Stimulated activated naive CD8-positive, alpha-beta T cell treated with anti-CD3 and anti-CD28 coated beads, Interleukin-15, Interleukin-2, amounts not matched to agents 100 ng/mL and 50 ng/mL, for 24 hours (primary cell): ENCODE results near the gene USH2A.

Experiments used
- H3K27ac Mint-ChIP-seq: one replicate; pipeline ENCODE4 v1.8.0; 2021; ENCODE audit warnings: mild to moderate bottlenecking, mixed read lengths
- H3K27me3 Mint-ChIP-seq: one replicate; pipeline ENCODE4 v1.8.0; 2021; ENCODE audit warnings: mixed read lengths
- H3K36me3 Mint-ChIP-seq: one replicate; pipeline ENCODE4 v1.8.0; 2021; ENCODE audit warnings: low read depth, mixed read lengths
- H3K4me1 Mint-ChIP-seq: one replicate; pipeline ENCODE4 v1.8.0; 2021; ENCODE audit warnings: low read depth, mixed read lengths
- H3K4me3 Mint-ChIP-seq: one replicate; pipeline ENCODE4 v1.8.0; 2021; ENCODE audit warnings: mild to moderate bottlenecking, mixed read lengths
- H3K9me3 Mint-ChIP-seq: one replicate; pipeline ENCODE4 v1.8.0; 2021; ENCODE audit warnings: mixed read lengths

USH2A gene

GRCh38 chr1:216261631-216262030 lies 161.6 kb downstream of the USH2A start:
- Mint-ChIP-seq H3K9me3 (peaks cover 16% of the 10 kb centered on the region), H3K36me3 (no peaks in the 10 kb centered on the region), H3K4me3 (no peak overlapping the region), H3K27ac (no peak overlapping the region), H3K4me1 (no peaks in the 10 kb centered on the region), H3K27me3 (no peaks in the 10 kb centered on the region)

- Mint-ChIP-seq H3K27ac (no peak overlapping the region), H3K36me3 (no peaks in the 10 kb centered on the region), H3K9me3 (peaks cover 17% of the 10 kb centered on the region), H3K4me3 (no peak overlapping the region), H3K27me3 (no peaks in the 10 kb centered on the region), H3K4me1 (no peaks in the 10 kb centered on the region)
Measured at GRCh38 chr1:216258856-216259255, 164.4 kb downstream of the USH2A start.

DNA sequence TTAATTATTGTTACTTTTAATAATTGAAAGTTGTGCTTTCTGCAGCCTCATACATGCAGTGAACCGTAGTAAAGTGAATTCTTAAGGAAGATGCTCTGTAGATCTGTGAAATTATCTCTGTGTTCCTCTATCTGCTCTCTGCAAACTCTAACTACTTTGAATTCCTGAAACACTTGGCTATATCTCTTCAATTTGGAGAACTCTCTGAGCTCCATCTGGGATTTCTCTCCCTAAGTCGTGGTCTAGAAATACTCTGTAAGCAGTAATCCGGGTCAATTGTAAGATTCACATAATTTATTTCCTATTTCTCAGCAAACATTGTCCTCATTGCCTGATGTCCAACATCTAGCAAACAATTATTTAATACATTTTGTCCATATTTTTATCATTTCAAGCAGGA lies 164.9 kb downstream of the USH2A start:
- Mint-ChIP-seq H3K27ac (no peak overlapping the region), H3K36me3 (no peaks in the 10 kb centered on the region), H3K27me3 (no peaks in the 10 kb centered on the region), H3K4me1 (no peaks in the 10 kb centered on the region), H3K4me3 (no peak overlapping the region), H3K9me3 (peaks cover 18% of the 10 kb centered on the region)

DNA sequence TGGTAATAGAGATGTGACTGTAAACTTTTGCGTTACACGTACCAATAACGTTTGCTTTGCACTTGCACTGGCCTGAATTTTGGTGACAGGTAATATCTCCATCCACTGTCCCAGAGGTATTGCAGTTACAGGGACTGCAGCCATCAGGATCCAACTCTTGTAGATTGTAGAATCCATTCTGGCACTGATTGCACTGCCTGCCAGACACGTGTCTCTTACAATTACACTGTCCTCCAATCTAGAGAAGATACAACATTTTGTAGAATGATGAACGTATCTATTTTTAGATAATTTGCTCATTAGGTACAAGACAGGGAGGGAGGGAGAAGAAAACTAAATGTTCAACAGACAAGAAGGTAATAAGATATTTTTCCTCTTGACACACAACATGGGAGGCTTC lies 172.4 kb downstream of the USH2A start:
- Mint-ChIP-seq H3K27ac (no peak overlapping the region), H3K4me3 (no peak overlapping the region), H3K4me1 (no peaks in the 10 kb centered on the region), H3K27me3 (no peaks in the 10 kb centered on the region), H3K36me3 (no peaks in the 10 kb centered on the region), H3K9me3 (peaks cover 8% of the 10 kb centered on the region)

- no peaks in the 10 kb centered on the region for H3K36me3 Mint-ChIP-seq
- no peaks in the 10 kb centered on the region for H3K4me1 Mint-ChIP-seq
- no peaks in the 10 kb centered on the region for H3K27me3 Mint-ChIP-seq
- no peak overlapping the region for H3K4me3 Mint-ChIP-seq
- no peak overlapping the region for H3K27ac Mint-ChIP-seq
- H3K9me3 Mint-ChIP-seq = peaks cover 11% of the 10 kb centered on the region
Measured at GRCh38 chr1:216248628-216249027, 174.6 kb downstream of the USH2A start.

- Mint-ChIP-seq H3K9me3 (peaks cover 6% of the 10 kb centered on the region), H3K4me3 (no peak overlapping the region), H3K27me3 (no peaks in the 10 kb centered on the region), H3K36me3 (no peaks in the 10 kb centered on the region), H3K4me1 (no peaks in the 10 kb centered on the region), H3K27ac (no peak overlapping the region)
Measured at GRCh38 chr1:216247937-216248336, 175.3 kb downstream of the USH2A start.

- Mint-ChIP-seq H3K36me3 (no peaks in the 10 kb centered on the region), H3K9me3 (peaks cover 6% of the 10 kb centered on the region), H3K27ac (no peak overlapping the region), H3K27me3 (no peaks in the 10 kb centered on the region), H3K4me3 (no peak overlapping the region), H3K4me1 (no peaks in the 10 kb centered on the region)
Measured at GRCh38 chr1:216246577-216247203, 176.6 kb downstream of the USH2A start.

DNA sequence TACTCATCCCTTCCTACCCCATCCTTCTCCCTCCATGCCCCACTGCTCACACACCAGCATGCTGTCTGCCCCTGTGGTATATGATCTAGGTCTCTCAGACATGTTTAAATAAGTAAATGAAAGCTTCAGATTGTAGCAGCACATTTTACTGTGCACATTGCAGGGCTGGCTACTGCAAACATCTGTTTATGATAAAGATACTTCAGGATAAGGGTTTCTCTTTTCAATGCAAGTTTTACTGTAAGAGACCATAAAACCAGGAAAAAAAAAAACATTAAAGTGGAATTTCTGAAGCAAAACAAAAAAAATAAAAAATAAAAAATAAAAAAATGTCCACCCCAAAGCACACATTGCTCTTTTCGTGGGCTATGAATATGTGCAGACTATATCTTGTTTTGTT lies 184.4 kb downstream of the USH2A start:
- no peaks in the 10 kb centered on the region for H3K27me3 Mint-ChIP-seq
- H3K27ac Mint-ChIP-seq = no peak overlapping the region
- no peak overlapping the region for H3K4me3 Mint-ChIP-seq
- H3K4me1 Mint-ChIP-seq = no peaks in the 10 kb centered on the region
- no peaks in the 10 kb centered on the region for H3K36me3 Mint-ChIP-seq
- peaks cover 3% of the 10 kb centered on the region for H3K9me3 Mint-ChIP-seq

DNA sequence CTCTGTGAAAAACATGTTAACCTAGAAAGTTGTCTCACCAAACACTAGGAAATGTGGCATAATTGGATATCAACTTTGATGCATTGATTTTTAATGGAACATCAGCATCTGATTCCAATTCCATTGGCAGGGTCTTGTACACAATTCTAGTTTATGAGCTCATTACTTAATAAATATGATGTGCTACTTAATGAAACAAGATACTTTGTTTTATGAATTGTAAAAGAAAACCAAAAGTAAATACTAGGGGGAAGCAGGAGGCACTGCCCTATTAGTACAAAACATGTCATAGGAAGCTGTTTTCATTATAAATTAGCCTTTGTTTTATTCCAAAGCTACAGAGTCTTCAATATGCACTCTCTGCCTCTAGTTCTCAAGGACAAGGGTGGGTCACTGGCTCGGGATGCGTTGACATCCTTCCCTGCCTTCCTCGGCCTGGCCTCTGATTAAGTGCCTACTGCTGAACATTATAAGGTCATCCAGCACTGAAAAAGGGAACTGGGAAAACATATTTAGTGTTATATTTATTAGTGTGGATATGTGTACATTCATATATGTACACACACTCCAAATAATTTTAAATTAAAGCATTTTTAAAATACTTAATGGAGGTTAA lies 185.2 kb downstream of the USH2A start:
- peaks cover 9% of the 10 kb centered on the region for H3K9me3 Mint-ChIP-seq

DNA sequence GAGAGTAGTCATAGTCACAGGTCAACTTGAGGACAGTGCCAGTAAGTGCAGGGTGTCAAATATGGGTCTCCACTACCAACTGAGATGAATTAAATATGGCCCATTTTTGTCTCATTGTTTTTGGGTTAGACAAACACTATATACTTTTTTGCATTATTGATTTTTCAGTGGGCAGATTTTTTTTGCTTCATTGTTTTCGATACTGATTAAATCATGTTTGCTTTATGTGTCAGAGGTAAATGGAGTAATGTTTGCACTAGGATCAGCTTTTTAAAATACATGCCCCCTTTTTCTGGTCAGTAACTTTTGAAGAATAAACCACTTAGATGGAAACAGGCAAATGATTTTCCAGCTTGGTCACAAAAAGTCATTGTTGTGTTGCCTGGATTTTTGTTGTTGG lies 199.0 kb downstream of the USH2A start:
- H3K27me3 Mint-ChIP-seq = no peaks in the 10 kb centered on the region
- no peaks in the 10 kb centered on the region for H3K4me1 Mint-ChIP-seq
- peaks cover 17% of the 10 kb centered on the region for H3K9me3 Mint-ChIP-seq
- no peaks in the 10 kb centered on the region for H3K36me3 Mint-ChIP-seq
- no peak overlapping the region for H3K27ac Mint-ChIP-seq
- H3K4me3 Mint-ChIP-seq = no peak overlapping the region

More for the DNA sequence above, 185.2 kb downstream of the USH2A start:
- Mint-ChIP-seq H3K27ac (no peak overlapping the region), H3K4me1 (no peaks in the 10 kb centered on the region), H3K4me3 (no peak overlapping the region), H3K36me3 (no peaks in the 10 kb centered on the region), H3K27me3 (no peaks in the 10 kb centered on the region)

DNA sequence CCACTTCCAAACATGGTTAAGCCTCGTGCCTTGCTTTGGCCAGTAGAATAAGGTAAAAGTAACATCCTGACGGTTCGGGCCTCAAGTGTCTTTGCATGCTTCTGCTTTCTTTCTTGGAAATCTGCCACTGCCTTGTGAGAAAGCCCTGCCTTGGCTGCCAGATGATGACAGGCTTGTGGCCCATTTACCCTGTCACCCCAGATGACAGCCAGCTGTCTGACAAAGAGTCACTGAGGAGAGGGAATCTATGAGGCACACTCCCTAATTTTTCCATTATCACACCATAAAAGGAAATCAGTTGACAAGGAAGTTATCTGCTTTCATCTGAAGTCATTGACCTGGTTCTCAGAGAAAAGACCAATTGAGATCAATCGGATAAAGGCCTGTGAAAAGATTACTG lies 199.8 kb downstream of the USH2A start:
- H3K4me1 Mint-ChIP-seq = no peaks in the 10 kb centered on the region
- peaks cover 17% of the 10 kb centered on the region for H3K9me3 Mint-ChIP-seq
- no peak overlapping the region for H3K4me3 Mint-ChIP-seq
- H3K27me3 Mint-ChIP-seq = no peaks in the 10 kb centered on the region
- H3K36me3 Mint-ChIP-seq = no peaks in the 10 kb centered on the region
- no peak overlapping the region for H3K27ac Mint-ChIP-seq

- Mint-ChIP-seq H3K27ac (no peak overlapping the region), H3K36me3 (no peaks in the 10 kb centered on the region), H3K9me3 (peaks cover 9% of the 10 kb centered on the region), H3K27me3 (no peaks in the 10 kb centered on the region), H3K4me3 (no peak overlapping the region), H3K4me1 (no peaks in the 10 kb centered on the region)
Measured at GRCh38 chr1:216222288-216222687, 201.0 kb downstream of the USH2A start.

- Mint-ChIP-seq H3K27me3 (no peaks in the 10 kb centered on the region), H3K27ac (no peak overlapping the region), H3K4me3 (peak overlapping the region; percentile 65), H3K9me3 (peaks cover 11% of the 10 kb centered on the region), H3K36me3 (no peaks in the 10 kb centered on the region), H3K4me1 (no peaks in the 10 kb centered on the region)
Measured at GRCh38 chr1:216221260-216221700, 202.0 kb downstream of the USH2A start.

- Mint-ChIP-seq H3K4me1 (no peaks in the 10 kb centered on the region), H3K27me3 (no peaks in the 10 kb centered on the region), H3K27ac (no peak overlapping the region), H3K9me3 (peaks cover 9% of the 10 kb centered on the region), H3K36me3 (no peaks in the 10 kb centered on the region), H3K4me3 (no peak overlapping the region)
Measured at GRCh38 chr1:216216305-216216704, 206.9 kb downstream of the USH2A start.

- Mint-ChIP-seq H3K4me1 (no peaks in the 10 kb centered on the region), H3K27ac (no peak overlapping the region), H3K36me3 (no peaks in the 10 kb centered on the region), H3K27me3 (no peaks in the 10 kb centered on the region), H3K4me3 (no peak overlapping the region), H3K9me3 (peaks cover 9% of the 10 kb centered on the region)
Measured at GRCh38 chr1:216215169-216215568, 208.1 kb downstream of the USH2A start.

GRCh38 chr1:216212826-216213225 lies 210.4 kb downstream of the USH2A start:
- H3K27ac Mint-ChIP-seq = no peak overlapping the region
- H3K27me3 Mint-ChIP-seq = no peaks in the 10 kb centered on the region
- no peaks in the 10 kb centered on the region for H3K36me3 Mint-ChIP-seq
- no peak overlapping the region for H3K4me3 Mint-ChIP-seq
- H3K9me3 Mint-ChIP-seq = peaks cover 9% of the 10 kb centered on the region
- no peaks in the 10 kb centered on the region for H3K4me1 Mint-ChIP-seq
